Gastroesophageal sphincter (tissue), 3 donors: ENCODE measurements around the gene KYAT1.

Experiments
- CTCF ChIP-seq, 4 experiments: fragments of 200-600 bp in 2 of 4; fragments of 450-650 bp in 2 of 4; sonication (generic) in 1 of 4; IDR thresholded peaks; one replicate each; pipeline ENCODE4 v1.5.1; 2017 to 2019; ENCODE audit warnings: antibody characterized with exemption in 4 of 4, mild to moderate bottlenecking in 2 of 4, moderate library complexity in 2 of 4
- EP300 ChIP-seq: sonication (generic); formaldehyde crosslinking; IDR thresholded peaks from one replicate; pipeline ENCODE4 v1.6.1; 2017; ENCODE audit warnings: antibody characterized with exemption, mild to moderate bottlenecking
- POLR2A ChIP-seq, 2 donors: fragments of 450-650 bp; IDR thresholded peaks; one replicate each; pipeline ENCODE4 v1.6.1; 2017; ENCODE audit warnings: antibody characterized with exemption in 2 of 2, mild to moderate bottlenecking in 2 of 2, moderate library complexity in 1 of 2
- POLR2AphosphoS5 ChIP-seq: sonication (generic); formaldehyde crosslinking; IDR thresholded peaks from one replicate; pipeline ENCODE4 v1.6.1; 2017; ENCODE audit warnings: antibody characterized with exemption

- no peak for TF ChIP-seq CTCF (IDR thresholded peaks at IDR 0.05)
- TF ChIP-seq EP300 = no peak
- no peak for TF ChIP-seq POLR2A (IDR thresholded peaks at IDR 0.05)
- TF ChIP-seq POLR2AphosphoS5 = no peak
These were observed 41.2 kb downstream of the KYAT1 start for GRCh38 chr9:128840524-128840923.
